ENCODE measurements around the gene TMEM132E. TPM values are rescaled to one million over a fixed set of nuclear protein-coding genes. Genes with fewer than 3 reads are reported as not detected.

Gene TMEM132E
- total RNA-seq, 1 experiment from 2014 or later, result not detected

- no peaks in the 10 kb centered on the region for H3K4me1 ChIP-seq
- H3K36me3 ChIP-seq, result no peaks in the 10 kb centered on the region
- peaks cover 10% of the 10 kb centered on the region for H3K27me3 ChIP-seq
- H3K4me3 ChIP-seq, result no peak overlapping the region
- no peak overlapping the region for H3K27ac ChIP-seq
- no peak for DNase-seq
- H3K9me3 ChIP-seq (replicated peaks), result no peaks in the 10 kb centered on the region
Measured at GRCh38 chr17:34624767-34625383, 45.5 kb downstream of the TMEM132E start.

- H3K27me3 ChIP-seq, result peaks cover 12% of the 10 kb centered on the region
- H3K9me3 ChIP-seq (replicated peaks), result no peaks in the 10 kb centered on the region
- no peak overlapping the region for H3K4me3 ChIP-seq
Measured at GRCh38 chr17:34626121-34626681, 46.8 kb downstream of the TMEM132E start.

GRCh38 chr17:34628879-34629278 lies 49.5 kb downstream of the TMEM132E start:
- H3K27me3 ChIP-seq, result peaks cover 14% of the 10 kb centered on the region
- H3K4me3 ChIP-seq, result no peak overlapping the region
- H3K4me1 ChIP-seq, result no peaks in the 10 kb centered on the region
- no peaks in the 10 kb centered on the region for H3K36me3 ChIP-seq
- no peak overlapping the region for H3K27ac ChIP-seq
- no peaks in the 10 kb centered on the region for H3K9me3 ChIP-seq (replicated peaks)
- DNase-seq, result no peak

More at GRCh38 chr17:34626121-34626681, 46.8 kb downstream of the TMEM132E start:
- H3K36me3 ChIP-seq, result no peaks in the 10 kb centered on the region
- H3K27ac ChIP-seq, result no peak overlapping the region
- DNase-seq, result no peak
- no peaks in the 10 kb centered on the region for H3K4me1 ChIP-seq

- Histone ChIP-seq H3K9me3 (replicated peaks) (no peaks in the 10 kb centered on the region), H3K36me3 (no peaks in the 10 kb centered on the region), H3K27me3 (peaks cover 13% of the 10 kb centered on the region), H3K27ac (no peak overlapping the region), H3K4me1 (no peaks in the 10 kb centered on the region), H3K4me3 (no peak overlapping the region)
- DNase-seq, result no peak
Measured at GRCh38 chr17:34633351-34633750, 54.0 kb downstream of the TMEM132E start.

- H3K27me3 ChIP-seq, result peaks cover 14% of the 10 kb centered on the region
- no peak overlapping the region for H3K4me3 ChIP-seq
- H3K9me3 ChIP-seq (replicated peaks), result no peaks in the 10 kb centered on the region
- H3K27ac ChIP-seq, result no peak overlapping the region
- no peaks in the 10 kb centered on the region for H3K4me1 ChIP-seq
- H3K36me3 ChIP-seq, result no peaks in the 10 kb centered on the region
- no peak for DNase-seq
Measured at GRCh38 chr17:34633760-34634159, 54.4 kb downstream of the TMEM132E start.

GRCh38 chr17:34634551-34635160 lies 55.3 kb downstream of the TMEM132E start:
- H3K36me3 ChIP-seq, result no peaks in the 10 kb centered on the region
- no peak for DNase-seq
- H3K27ac ChIP-seq, result no peak overlapping the region
- H3K27me3 ChIP-seq, result peaks cover 17% of the 10 kb centered on the region; the same call in 1 of the 2 replicates
- no peaks in the 10 kb centered on the region for H3K4me1 ChIP-seq
- H3K9me3 ChIP-seq (replicated peaks), result no peaks in the 10 kb centered on the region
- no peak overlapping the region for H3K4me3 ChIP-seq

- Histone ChIP-seq H3K9me3 (replicated peaks) (no peaks in the 10 kb centered on the region), H3K36me3 (no peaks in the 10 kb centered on the region), H3K27me3 (peaks cover 21% of the 10 kb centered on the region), H3K4me3 (no peak overlapping the region), H3K27ac (no peak overlapping the region), H3K4me1 (no peaks in the 10 kb centered on the region)
- DNase-seq, result no peak
Measured at GRCh38 chr17:34635876-34636275, 56.5 kb downstream of the TMEM132E start.

- DNase-seq, result no peak
- Histone ChIP-seq H3K36me3 (no peaks in the 10 kb centered on the region), H3K27me3 (peaks cover 23% of the 10 kb centered on the region), H3K4me1 (no peaks in the 10 kb centered on the region), H3K27ac (no peak overlapping the region), H3K4me3 (no peak overlapping the region), H3K9me3 (replicated peaks) (no peaks in the 10 kb centered on the region)
Measured at GRCh38 chr17:34637041-34637547, 57.7 kb downstream of the TMEM132E start.

- DNase-seq, result peak; percentile 41 to 57
- H3K27ac ChIP-seq, result no peak overlapping the region
- H3K4me3 ChIP-seq, result no peak overlapping the region
- H3K27me3 ChIP-seq, result peaks cover 23% of the 10 kb centered on the region
- no peaks in the 10 kb centered on the region for H3K9me3 ChIP-seq (replicated peaks)
- no peaks in the 10 kb centered on the region for H3K4me1 ChIP-seq
- no peaks in the 10 kb centered on the region for H3K36me3 ChIP-seq
Measured at GRCh38 chr17:34637548-34638525, 58.5 kb downstream of the TMEM132E start.

GRCh38 chr17:34638526-34639260 lies 59.3 kb downstream of the TMEM132E start:
- H3K27ac ChIP-seq, result no peak overlapping the region
- no peak overlapping the region for H3K4me3 ChIP-seq
- no peaks in the 10 kb centered on the region for H3K9me3 ChIP-seq (replicated peaks)
- H3K36me3 ChIP-seq, result no peaks in the 10 kb centered on the region
- no peak for DNase-seq
- peaks cover 18% of the 10 kb centered on the region for H3K27me3 ChIP-seq
- H3K4me1 ChIP-seq, result no peaks in the 10 kb centered on the region

- peak; percentile 38 to 75 for DNase-seq
- Histone ChIP-seq H3K27me3 (peaks cover 18% of the 10 kb centered on the region), H3K27ac (no peak overlapping the region), H3K4me3 (no peak overlapping the region), H3K4me1 (peaks cover 9% of the 10 kb centered on the region), H3K36me3 (no peaks in the 10 kb centered on the region), H3K9me3 (replicated peaks) (no peaks in the 10 kb centered on the region)
Measured at GRCh38 chr17:34639706-34640425, 60.5 kb downstream of the TMEM132E start.

- Histone ChIP-seq H3K27ac (no peak overlapping the region), H3K4me3 (no peak overlapping the region), H3K4me1 (peaks cover 16% of the 10 kb centered on the region), H3K27me3 (peaks cover 18% of the 10 kb centered on the region), H3K9me3 (replicated peaks) (no peaks in the 10 kb centered on the region), H3K36me3 (no peaks in the 10 kb centered on the region)
- no peak for DNase-seq
Measured at GRCh38 chr17:34641368-34641767, 62.0 kb downstream of the TMEM132E start.

GRCh38 chr17:34644941-34645550 lies 65.7 kb downstream of the TMEM132E start:
- H3K27me3 ChIP-seq, result peaks cover 15% of the 10 kb centered on the region
- H3K4me1 ChIP-seq, result peaks cover 16% of the 10 kb centered on the region
- H3K9me3 ChIP-seq (replicated peaks), result no peaks in the 10 kb centered on the region
- H3K36me3 ChIP-seq, result no peaks in the 10 kb centered on the region
- H3K27ac ChIP-seq, result no peak overlapping the region
- peak; percentile 51 to 70 for DNase-seq
- H3K4me3 ChIP-seq, result no peak overlapping the region
